GM19324 (cell line): ENCODE results near the gene ADAMTS17.

Experiments used
- ATAC-seq: cut with Tn5 transposase; IDR thresholded peaks from one replicate; pipeline ENCODE4 v1.9.1; 2021; ENCODE audit warnings: mild to moderate bottlenecking, moderate library complexity; ENCODE audit not compliant: unreplicated experiment, low FRiP score

The ADAMTS17 gene

GRCh38 chr15:100341750-100342560, at the start of gene ADAMTS17:
ADAMTS17 (minus strand) TSS chr15:100341975; CDS start chr15:100341899, 76 bp downstream.
- ATAC-seq: peak; percentile 79

GRCh38 chr15:100385300-100386050, 43.7 kb upstream of the ADAMTS17 start:
- no peak for ATAC-seq

DNA sequence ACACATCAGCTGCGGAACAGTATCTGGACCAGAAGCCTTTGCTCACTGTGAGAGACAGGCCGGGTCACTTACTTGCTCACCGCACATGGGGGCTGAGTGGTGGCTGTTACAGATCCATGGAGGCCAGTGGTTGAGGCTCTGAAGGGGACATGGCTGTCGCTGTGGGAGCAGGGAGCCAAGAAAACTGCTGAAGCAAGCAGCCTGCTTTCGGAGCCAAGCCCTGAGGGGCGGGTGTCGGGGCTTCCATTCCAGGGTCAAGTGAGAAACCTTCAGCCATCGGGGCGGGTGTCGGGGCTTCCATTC, 42.3 kb upstream of the ADAMTS17 start:
- ATAC-seq: no peak

DNA sequence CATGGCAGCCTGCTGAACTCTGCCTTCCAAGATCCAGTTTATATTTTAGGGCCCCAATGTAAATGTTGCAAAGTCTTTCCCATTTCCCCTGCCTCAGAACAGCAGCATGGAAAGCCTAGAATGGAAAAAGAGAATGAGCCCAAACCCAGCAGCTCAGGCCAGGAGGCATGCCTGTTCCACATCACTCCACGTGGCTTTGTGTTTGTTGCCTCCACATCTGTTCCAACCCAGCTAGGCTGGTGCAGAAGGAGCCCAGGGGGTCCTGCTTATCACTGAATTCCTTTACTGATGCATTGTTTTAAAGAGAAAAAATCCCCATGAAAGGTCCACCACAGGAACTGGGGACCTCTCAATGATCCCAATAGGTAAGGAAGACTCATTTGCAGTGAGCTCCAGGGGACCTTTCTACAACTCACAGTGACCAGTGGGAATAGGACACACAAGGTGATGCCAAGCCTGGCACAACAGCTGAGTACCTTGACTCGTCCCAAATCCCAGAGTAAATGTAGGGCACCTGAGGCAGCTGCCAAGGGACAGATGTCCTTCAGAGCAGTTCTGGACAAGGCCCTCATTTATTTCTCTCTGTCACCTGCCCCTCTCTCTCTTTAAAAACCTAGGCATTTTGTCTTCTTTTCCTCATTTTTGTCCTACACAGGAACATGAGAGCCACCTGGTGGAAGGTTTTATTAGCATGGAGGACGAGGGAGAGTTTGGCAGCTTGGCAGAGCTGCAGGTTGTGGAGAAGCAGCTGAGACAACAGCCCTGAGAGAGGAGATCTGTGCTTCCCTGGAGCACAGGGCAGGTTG, 41.7 kb upstream of the ADAMTS17 start:
- no peak for ATAC-seq

GRCh38 chr15:100373942-100374341, 32.2 kb upstream of the ADAMTS17 start:
- no peak for ATAC-seq

DNA sequence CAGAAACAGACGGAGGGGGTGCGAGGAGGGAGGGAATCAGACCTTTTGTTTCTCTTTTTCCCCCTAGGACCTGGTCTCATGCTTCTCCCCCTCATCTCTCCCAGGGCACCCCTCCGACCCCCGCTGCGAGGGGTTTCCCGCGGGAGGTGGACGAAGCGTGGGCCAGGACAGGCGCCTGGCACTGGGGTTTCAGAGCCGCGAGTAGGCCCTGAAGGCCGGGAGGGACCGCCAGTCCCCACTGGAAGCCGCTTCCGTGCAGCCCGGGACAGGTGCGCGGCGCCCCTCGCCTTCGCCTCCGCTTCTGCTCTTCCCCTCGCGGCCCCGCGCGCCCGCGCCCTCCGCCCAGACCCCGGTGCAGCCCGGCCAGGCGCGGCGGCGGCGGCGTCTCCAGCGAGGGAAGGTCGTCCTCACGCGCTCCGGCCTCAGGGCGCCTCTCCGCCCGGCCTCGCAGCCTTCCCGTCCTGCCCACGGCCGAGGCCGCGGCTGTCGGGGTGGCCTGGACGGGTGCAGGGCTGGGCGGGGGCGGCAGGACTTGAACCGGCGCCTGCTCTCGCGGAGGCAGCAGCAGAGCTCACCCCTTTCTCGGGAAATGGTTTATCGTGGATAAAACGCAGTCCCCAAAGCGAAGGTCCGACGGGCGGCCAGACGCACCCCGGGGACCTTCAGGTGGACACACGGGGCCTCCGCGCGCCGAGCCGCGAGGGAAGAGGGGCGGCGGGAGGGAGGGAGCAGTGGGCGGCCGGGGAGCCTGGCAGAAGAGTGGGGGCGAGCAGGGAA, 31.5 kb upstream of the ADAMTS17 start:
- no peak for ATAC-seq

- ATAC-seq: no peak
These were observed 31.0 kb upstream of the ADAMTS17 start for GRCh38 chr15:100372739-100373119.

GRCh38 chr15:100355342-100355741, 13.6 kb upstream of the ADAMTS17 start:
- no peak for ATAC-seq

- ATAC-seq: no peak
These were observed 11.7 kb upstream of the ADAMTS17 start for GRCh38 chr15:100353449-100353848.

DNA sequence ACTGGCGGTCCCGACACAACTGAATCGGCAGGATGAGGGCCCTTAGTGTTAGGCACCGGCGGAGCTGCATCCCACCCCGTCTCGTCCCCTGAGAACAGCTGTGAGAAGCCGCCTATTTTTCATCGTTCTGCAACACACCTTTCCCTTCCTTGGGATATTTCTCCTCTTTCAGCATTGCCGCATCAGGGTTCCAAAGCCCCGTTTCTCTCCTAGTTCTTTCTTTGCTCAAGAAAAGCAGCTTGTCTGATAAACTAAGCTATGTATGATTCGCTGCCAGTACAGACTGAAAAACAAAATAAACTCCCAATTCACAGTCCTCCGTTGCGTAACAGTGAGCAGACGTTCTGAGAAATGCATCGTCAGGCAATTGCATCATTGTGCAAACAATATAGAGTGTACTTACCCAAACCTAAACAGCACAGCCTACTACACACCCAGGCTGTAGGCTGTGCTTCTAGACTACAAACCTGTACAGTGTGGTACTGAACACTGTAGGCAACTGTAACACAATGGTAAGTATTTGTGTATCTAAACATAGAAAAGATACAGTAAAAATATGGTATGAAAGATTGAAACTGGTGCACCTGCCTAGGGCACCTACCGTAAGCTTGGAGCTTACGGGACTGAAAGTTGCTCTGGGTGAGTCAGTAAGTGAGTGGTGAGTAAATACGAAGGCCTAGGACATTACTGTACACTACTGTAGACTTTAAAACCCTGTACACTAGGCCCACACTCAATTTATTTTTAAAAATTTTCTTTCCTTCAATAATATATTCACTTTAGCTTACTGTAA, 8.9 kb upstream of the ADAMTS17 start:
- no peak for ATAC-seq

- ATAC-seq: peak; percentile 86
These were observed 8.1 kb upstream of the ADAMTS17 start for GRCh38 chr15:100349696-100350433.

GRCh38 chr15:100349321-100349695, 7.5 kb upstream of the ADAMTS17 start:
- no peak for ATAC-seq

DNA sequence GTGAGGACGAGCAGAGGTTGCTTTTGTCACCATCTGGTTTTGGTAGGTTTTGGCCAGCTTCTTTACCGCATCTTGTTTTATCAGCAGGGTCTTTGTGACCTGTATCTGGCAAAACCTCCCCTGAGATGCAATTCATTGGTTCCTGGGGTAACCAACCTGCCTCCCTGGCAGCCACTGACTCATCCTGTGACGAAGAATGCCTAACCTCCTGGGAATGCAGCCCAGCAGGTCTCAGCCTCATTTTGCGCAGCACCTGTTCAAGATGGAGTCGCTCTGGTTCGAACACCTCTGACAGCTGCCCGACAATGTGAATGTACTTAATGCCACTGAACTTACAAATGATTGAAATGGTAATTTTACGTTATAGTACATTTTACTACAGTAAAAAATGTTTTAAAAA, 6.8 kb upstream of the ADAMTS17 start:
- no peak for ATAC-seq

DNA sequence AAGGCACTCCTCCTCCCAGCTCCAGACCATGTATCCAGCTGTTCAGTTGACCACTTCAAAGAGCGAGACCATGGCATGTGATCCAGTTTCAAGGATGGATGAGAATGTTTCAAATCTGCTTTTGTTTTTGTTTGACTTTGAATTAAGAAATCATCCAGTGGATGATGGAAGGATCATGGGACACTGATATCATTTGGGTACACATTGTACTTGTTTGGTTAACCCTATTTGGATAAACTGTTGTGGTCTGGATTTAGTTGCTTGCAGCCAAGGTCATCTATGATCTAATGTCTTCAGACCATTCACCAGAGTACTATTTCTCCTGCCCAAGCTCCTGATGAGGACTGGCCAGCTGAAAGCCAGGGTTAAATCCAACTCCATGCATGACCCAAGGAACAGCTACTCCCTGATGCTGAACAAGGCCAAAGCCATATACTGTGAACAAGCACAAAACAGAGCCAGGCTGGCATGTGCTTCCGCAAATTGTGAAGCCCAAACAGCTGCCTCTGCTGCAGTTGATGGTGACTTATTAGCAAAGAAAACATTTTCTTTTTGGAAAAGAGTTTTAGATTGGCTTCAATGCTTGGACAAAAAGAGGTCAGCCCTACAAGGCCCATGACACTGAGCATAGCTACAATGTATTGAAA, 5.2 kb upstream of the ADAMTS17 start:
- ATAC-seq: no peak

- ATAC-seq: no peak
These were observed 3.7 kb upstream of the ADAMTS17 start for GRCh38 chr15:100345438-100345837.

- ATAC-seq: no peak
These were observed 1.5 kb upstream of the ADAMTS17 start for GRCh38 chr15:100343251-100343650.

- no peak for ATAC-seq
These were observed 481 bp downstream of the ADAMTS17 start for GRCh38 chr15:100341239-100341749.

DNA sequence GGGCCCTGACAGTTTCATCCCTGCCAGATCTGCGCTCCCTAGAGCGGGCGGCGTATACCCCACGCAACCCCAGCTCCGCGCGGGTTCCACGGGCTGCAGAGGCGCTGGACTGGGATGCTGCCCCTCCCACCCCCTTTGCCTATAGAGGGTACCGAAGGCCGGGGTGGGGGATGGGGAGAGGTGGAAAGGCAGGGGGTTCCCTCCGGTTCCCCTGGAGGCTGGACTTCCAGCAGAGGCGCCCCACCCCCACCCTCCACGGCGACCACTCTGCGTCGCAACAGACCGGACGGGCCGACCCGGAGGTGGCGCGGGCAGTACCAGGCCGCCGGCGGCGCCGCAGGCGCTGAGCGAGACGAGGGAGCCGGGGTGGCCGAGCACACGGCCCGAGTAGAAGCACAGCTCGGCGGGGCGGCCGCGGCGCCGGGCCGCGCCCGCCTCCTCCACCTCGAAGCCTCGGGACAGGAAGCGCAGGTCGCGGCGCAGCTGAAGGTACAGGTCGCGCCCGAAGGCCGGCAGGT, 995 bp downstream of the ADAMTS17 start:
- ATAC-seq: no peak
